Glutamatergic neuron (in vitro differentiated cells): ENCODE measurements around the gene SYNC. TPM values are rescaled to one million over a fixed set of nuclear protein-coding genes. Genes with fewer than 3 reads are reported as not detected.
"Not testable (repeated sequence)": the region's sequence is repeated elsewhere in the genome, so short reads cannot be mapped to it uniquely, and the experiment has no call there.

Source experiments
- DNase-seq: peaks from one replicate; pipeline ENCODE4 v3.0.0; 2022
- H3K27ac Mint-ChIP-seq: one replicate; pipeline ENCODE4 v1.8.0; 2020; ENCODE audit warnings: mild to moderate bottlenecking, mixed read lengths, inconsistent platforms; ENCODE audit not compliant: unreplicated experiment
- H3K27me3 Mint-ChIP-seq: one replicate; pipeline ENCODE4 v1.8.0; 2020; ENCODE audit warnings: mild to moderate bottlenecking, moderate library complexity, mixed read lengths, inconsistent platforms; ENCODE audit not compliant: unreplicated experiment
- H3K36me3 Mint-ChIP-seq: one replicate; pipeline ENCODE4 v1.8.0; 2020; ENCODE audit warnings: mild to moderate bottlenecking, mixed read lengths, inconsistent platforms; ENCODE audit not compliant: unreplicated experiment
- H3K4me1 Mint-ChIP-seq: one replicate; pipeline ENCODE4 v1.8.0; 2020; ENCODE audit warnings: mild to moderate bottlenecking, low read depth, mixed read lengths, inconsistent platforms; ENCODE audit not compliant: unreplicated experiment
- H3K4me3 Mint-ChIP-seq: one replicate; pipeline ENCODE4 v1.8.0; 2020; ENCODE audit warnings: mild to moderate bottlenecking, mixed read lengths, inconsistent platforms; ENCODE audit not compliant: unreplicated experiment
- H3K9me3 Mint-ChIP-seq: one replicate; pipeline ENCODE4 v1.8.0; 2020; ENCODE audit warnings: mild to moderate bottlenecking, moderate library complexity, mixed read lengths, inconsistent platforms; ENCODE audit not compliant: unreplicated experiment
- CTCF ChIP-seq: fragments of 200-600 bp; sonication (generic); IDR thresholded peaks from one replicate; pipeline ENCODE4 v1.5.0; 2021; ENCODE audit not compliant: partially characterized antibody, unreplicated experiment
- total RNA-seq: library from RNA; stranded (reverse); fragmentation: NEBNext Ultra II Directional; extraction: Animal tissue kit (Norgen Biotek cat#: 25700); gene quantifications from one replicate; pipeline ENCODE4 v1.2.1, GENCODE V29; 2021; ENCODE audit not compliant: unreplicated experiment

Gene SYNC
- total RNA-seq, 1 donor from 2014 or later: 1.1 TPM

DNA sequence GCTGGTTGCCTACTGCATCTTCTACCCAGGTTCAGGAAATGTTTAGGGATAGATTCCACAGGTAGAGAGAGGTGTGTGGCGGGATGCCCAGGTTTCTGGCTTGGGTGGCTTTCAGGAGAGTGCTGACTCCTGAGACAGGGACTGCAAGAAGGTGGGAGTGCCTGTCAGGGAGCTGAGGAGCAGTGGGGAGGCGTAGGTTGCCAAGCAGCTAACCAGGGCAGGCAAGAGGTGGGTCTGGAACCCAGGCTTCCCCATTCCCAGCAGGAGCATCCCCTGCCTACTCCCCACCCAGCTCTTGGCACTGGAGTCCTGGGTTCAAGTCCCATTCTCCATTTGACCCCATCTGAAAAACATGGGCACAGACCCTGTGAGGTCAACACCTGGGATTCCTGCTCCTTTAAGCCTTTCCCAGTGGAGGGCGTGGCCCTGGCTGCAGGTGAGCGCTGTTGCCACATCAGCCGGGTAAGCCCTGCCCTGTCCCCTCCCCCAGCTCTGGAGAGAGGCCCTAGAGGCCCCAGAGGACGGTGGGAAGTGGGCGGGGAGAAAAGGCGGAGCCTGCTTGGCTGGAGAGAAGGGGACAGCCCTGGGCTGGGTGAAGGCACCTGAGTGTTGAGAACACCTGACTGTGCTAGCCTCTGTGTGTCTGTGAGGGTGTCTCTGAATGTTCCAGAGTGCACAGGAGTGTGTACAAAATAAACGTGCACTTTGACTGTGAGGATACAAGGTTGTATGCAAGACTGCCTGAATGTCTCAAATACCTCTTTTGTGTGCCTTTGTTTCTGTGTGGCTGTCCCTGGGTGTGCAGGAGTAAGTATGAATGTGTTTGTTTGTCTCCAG is 14.0 kb upstream of the SYNC start:
- no peak overlapping the region for H3K4me3 Mint-ChIP-seq
- no peaks in the 10 kb centered on the region for H3K4me1 Mint-ChIP-seq
- H3K9me3 Mint-ChIP-seq: peaks cover 2% of the 10 kb centered on the region
- H3K27ac Mint-ChIP-seq: peak overlapping the region; percentile 50
- no peaks in the 10 kb centered on the region for H3K36me3 Mint-ChIP-seq
- H3K27me3 Mint-ChIP-seq: peaks cover 15% of the 10 kb centered on the region
- DNase-seq: peak; percentile 61
- no peak for TF ChIP-seq CTCF

DNA sequence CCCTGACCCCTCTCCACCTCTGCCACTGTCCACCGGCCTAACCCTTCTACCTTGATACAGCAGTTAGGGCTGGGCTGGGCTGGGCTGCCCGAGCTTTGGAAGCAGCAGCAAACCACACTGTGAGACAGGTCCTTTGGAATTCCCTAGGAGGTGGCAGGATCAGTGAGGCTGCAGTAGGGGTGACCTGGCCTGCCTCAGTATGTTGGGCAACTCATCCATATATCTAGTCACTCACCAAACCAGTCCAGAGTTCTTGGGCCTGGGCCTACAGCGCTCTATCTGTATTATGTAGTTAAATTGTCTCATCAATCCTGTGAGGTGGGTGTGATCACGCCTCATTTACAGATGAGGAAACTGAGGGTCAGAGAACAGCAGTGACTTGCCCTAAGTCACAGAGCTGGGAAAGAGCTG is 13.3 kb upstream of the SYNC start:
- no peak overlapping the region for H3K27ac Mint-ChIP-seq
- no peak overlapping the region for H3K4me3 Mint-ChIP-seq
- TF ChIP-seq CTCF: no peak
- H3K9me3 Mint-ChIP-seq: peaks cover 2% of the 10 kb centered on the region
- peaks cover 15% of the 10 kb centered on the region for H3K27me3 Mint-ChIP-seq
- no peaks in the 10 kb centered on the region for H3K4me1 Mint-ChIP-seq
- no peak for DNase-seq
- H3K36me3 Mint-ChIP-seq: no peaks in the 10 kb centered on the region

- Mint-ChIP-seq H3K36me3 (no peaks in the 10 kb centered on the region), H3K27ac (no peak overlapping the region), H3K27me3 (peaks cover 14% of the 10 kb centered on the region), H3K4me3 (no peak overlapping the region), H3K9me3 (peaks cover 2% of the 10 kb centered on the region), H3K4me1 (no peaks in the 10 kb centered on the region)
- TF ChIP-seq CTCF: no peak
- no peak for DNase-seq
These were observed 11.7 kb upstream of the SYNC start for GRCh38 chr1:32714277-32714676.

- peaks cover 2% of the 10 kb centered on the region for H3K9me3 Mint-ChIP-seq
- H3K36me3 Mint-ChIP-seq: no peaks in the 10 kb centered on the region
- H3K4me1 Mint-ChIP-seq: no peaks in the 10 kb centered on the region
- no peak for DNase-seq
- H3K27me3 Mint-ChIP-seq: peaks cover 10% of the 10 kb centered on the region
- H3K4me3 Mint-ChIP-seq: no peak overlapping the region
- no peak for TF ChIP-seq CTCF
- H3K27ac Mint-ChIP-seq: no peak overlapping the region
These were observed 10.5 kb upstream of the SYNC start for GRCh38 chr1:32713081-32713480.

DNA sequence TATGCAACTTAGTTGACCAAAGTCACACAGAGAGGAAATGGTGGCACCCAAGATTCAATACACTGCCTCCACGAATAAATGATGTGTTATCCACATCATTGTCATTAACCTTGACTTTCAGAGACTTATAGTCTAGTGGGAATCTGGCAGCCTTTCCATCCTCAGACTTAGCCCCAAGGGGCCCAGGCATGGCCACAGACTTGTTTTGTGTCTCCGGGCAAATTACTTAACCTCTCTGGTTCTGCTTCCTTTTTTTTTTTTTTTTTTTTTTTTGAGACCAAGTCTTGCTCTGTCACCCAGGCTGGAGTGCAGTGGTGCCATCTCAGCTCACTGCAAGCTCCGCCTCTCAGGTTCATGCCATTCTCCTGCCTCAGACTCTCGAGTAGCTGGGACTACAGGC is 8.7 kb upstream of the SYNC start:
- DNase-seq, H3K36me3 Mint-ChIP-seq, H3K9me3 Mint-ChIP-seq, H3K4me1 Mint-ChIP-seq, H3K27me3 Mint-ChIP-seq, H3K4me3 Mint-ChIP-seq, H3K27ac Mint-ChIP-seq: not testable (repeated sequence)
